H1 (cell line): Measurements from ENCODE around the gene MACROD2.

Experiments used
- CHD7 ChIP-seq: fragments of 300-600 bp; sonication (generic); IDR thresholded peaks from 2 replicates; pipeline ENCODE4 v1.7.1; 2012; ENCODE audit warnings: low read length, moderate library complexity, mild to moderate bottlenecking, inconsistent platforms; ENCODE audit not compliant: insufficient replicate concordance
- CTCF ChIP-seq, 3 experiments: IDR thresholded peaks; 1 replicate in 2 of 3; 2 replicates in 1 of 3; pipeline versions ENCODE4 v1.5.1 to v1.6.1; 2011; ENCODE audit warnings: low read length in 3 of 3, mild to moderate bottlenecking in 3 of 3, inconsistent platforms in 2 of 3, low read depth in 1 of 3, moderate library complexity in 1 of 3; ENCODE audit not compliant: insufficient read depth in 1 of 3; ENCODE audit errors: control extremely low read depth in 1 of 3
- POLR2AphosphoS5 ChIP-seq: IDR thresholded peaks from 2 replicates; pipeline ENCODE4 v1.6.1; 2011; ENCODE audit warnings: low read depth, low read length
- RAD21 ChIP-seq, 2 experiments: IDR thresholded peaks in 1 of 2; conservative IDR thresholded peaks in 1 of 2; 2 replicates each; pipeline ENCODE4 v1.6.1; 2011; ENCODE audit warnings: low read depth in 2 of 2, low read length in 2 of 2, improper control_type of control experiment in 1 of 2, inconsistent platforms in 1 of 2, mild to moderate bottlenecking in 1 of 2, moderate library complexity in 1 of 2

- no peak for TF ChIP-seq CHD7
- no peak for TF ChIP-seq POLR2AphosphoS5
- TF ChIP-seq CTCF (IDR thresholded peaks at IDR 0.05; ENCODE audit: control extremely low read depth in 1 of 3, insufficient read depth in 1 of 3, low read depth in 1 of 3, low read length in 3 of 3): no peak
- no peak for TF ChIP-seq RAD21 (IDR thresholded peaks at IDR 0.05 in 1 of 2, conservative IDR thresholded peaks at IDR 0.05 in 1 of 2; ENCODE audit: low read depth in 2 of 2, low read length in 2 of 2)
Measured at GRCh38 chr20:15200147-15200565, 1204.8 kb downstream of the MACROD2 start.
